Mesodermal cell (in vitro differentiated cells): ENCODE measurements around the gene IL1RAPL1.
A peak's percentile ranks its signal among the peaks of the same experiment; 100 is the strongest.
"Not testable (repeated sequence)": the region's sequence is repeated elsewhere in the genome, so short reads cannot be mapped to it uniquely, and the experiment has no call there.

ENCODE experiments used
- H3K27ac ChIP-seq: 2 replicates; pipeline ENCODE4 v1.7.0; 2013; ENCODE audit warnings: mild to moderate bottlenecking, low read depth, low read length, moderate library complexity; ENCODE audit not compliant: severe bottlenecking
- H3K36me3 ChIP-seq: 2 replicates; pipeline ENCODE4 v1.7.1; 2013; ENCODE audit warnings: mild to moderate bottlenecking, low read length, moderate library complexity; ENCODE audit not compliant: control insufficient read depth, insufficient read depth
- H3K4me1 ChIP-seq: one replicate; pipeline ENCODE4 v1.7.1; 2013; ENCODE audit warnings: mild to moderate bottlenecking, low read length; ENCODE audit not compliant: insufficient read depth, control insufficient read depth, poor library complexity, severe bottlenecking
- H3K4me3 ChIP-seq: 2 replicates; pipeline ENCODE4 v1.7.0; 2013; ENCODE audit warnings: low read length, control low read depth, mild to moderate bottlenecking; ENCODE audit not compliant: insufficient read depth, poor library complexity, severe bottlenecking; ENCODE audit errors: extremely low read depth
- H3K9me3 ChIP-seq: 2 replicates; pipeline ENCODE4 v1.7.1; 2013; ENCODE audit warnings: mild to moderate bottlenecking, low read length, moderate library complexity; ENCODE audit not compliant: control insufficient read depth
- WGBS, 2 experiments: methylation state at CpG; one replicate each; pipeline ENCODE4 v1.1.5; 2013; ENCODE audit warnings: missing lambda C conversion rate in 2 of 2; ENCODE audit not compliant: insufficient coverage in 2 of 2; 5-methylcytosine and 5-hydroxymethylcytosine counted together

Gene IL1RAPL1

DNA sequence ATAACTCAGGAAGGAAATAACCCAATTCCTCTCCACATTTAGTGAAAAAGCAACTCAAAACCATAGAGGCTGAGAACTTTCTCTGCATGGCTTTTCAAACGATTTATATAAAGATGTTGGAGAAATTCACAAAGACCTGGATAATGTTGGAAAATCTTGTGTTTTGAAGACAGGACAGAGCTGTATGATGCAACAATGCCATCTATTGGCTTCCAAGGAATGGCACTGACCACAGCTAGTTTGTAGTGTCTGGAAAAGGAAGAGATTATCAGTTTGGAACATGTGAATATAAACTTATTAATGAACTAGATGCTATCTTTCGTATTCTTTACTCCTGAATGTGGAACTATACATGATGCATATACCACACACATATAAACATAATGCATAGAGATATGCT, 503.6 kb downstream of the IL1RAPL1 start:
- Histone ChIP-seq H3K4me3 (no peak overlapping the region), H3K4me1 (no peaks in the 10 kb centered on the region), H3K27ac (peak overlapping the region; percentile 10), H3K9me3 (no peaks in the 10 kb centered on the region), H3K36me3 (no peaks in the 10 kb centered on the region)
- no CpG with 5 or more reads among the region's 2 CpGs for WGBS, 2 experiments

DNA sequence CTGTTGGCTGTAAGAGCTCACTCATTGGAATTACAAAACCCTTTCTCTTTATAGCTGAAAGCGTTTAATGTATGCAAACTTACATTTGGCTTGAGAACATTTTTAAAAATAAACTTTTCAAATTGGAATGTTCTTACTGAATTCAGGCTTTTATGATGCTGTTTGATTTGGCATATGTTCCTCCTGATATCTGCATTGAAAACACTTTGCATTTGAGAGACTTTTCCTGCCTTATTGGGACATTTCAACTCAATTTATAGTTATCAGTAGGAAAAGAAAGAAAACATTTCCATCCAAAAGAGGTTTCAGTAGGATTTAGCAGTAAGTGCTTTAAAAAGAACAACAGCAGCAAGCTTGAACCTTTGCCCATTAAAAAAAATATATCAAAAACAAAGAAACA, 520.0 kb downstream of the IL1RAPL1 start:
- WGBS, 2 experiments, result no CpG with 5 or more reads among the region's 1 CpG
- no peak overlapping the region for H3K4me3 ChIP-seq
- no peak overlapping the region for H3K27ac ChIP-seq
- no peaks in the 10 kb centered on the region for H3K4me1 ChIP-seq
- no peaks in the 10 kb centered on the region for H3K9me3 ChIP-seq
- H3K36me3 ChIP-seq, result no peaks in the 10 kb centered on the region

DNA sequence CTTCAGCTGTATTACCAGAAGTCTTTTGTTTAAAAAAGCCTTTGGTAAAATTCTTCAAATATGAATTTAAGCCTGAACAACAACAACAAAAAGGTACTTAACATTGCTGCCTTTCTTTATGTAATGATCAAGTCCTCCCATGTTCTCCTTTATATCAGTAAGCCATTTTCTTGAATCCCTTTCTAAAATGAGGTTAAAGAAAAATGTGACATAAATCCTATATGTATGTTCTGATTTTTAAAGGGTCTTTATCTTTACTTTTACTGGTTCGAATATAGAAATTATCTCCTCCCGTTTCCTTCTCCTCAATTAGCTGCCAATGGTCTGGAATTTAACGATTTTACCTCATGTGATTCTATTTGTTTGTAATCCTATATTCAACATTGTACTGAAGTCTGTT, 522.8 kb downstream of the IL1RAPL1 start:
- WGBS, 2 experiments, result no CpG with 5 or more reads among the region's 3 CpGs
- Histone ChIP-seq H3K27ac (no peak overlapping the region), H3K9me3 (no peaks in the 10 kb centered on the region), H3K4me1 (no peaks in the 10 kb centered on the region), H3K36me3 (no peaks in the 10 kb centered on the region), H3K4me3 (no peak overlapping the region)

DNA sequence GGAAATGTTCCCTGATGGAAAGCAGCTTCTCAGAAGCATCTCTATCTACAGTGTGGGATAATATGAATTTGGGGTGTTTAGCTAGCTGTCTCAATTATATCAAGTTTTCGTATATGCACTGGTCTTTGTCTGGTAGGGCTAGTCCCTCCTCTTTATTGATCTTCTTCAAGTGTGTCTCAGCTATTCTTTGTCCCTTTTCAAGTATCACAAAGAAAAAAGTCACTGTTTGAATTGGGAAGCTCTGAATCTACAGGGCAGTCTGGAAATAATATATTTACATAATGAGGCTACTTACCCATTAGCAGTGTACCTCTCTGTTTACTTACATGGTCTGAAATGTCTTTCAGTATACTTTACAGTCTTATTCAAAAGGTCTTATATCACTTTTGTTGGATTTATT, 526.0 kb downstream of the IL1RAPL1 start:
- Histone ChIP-seq H3K9me3 (no peaks in the 10 kb centered on the region), H3K4me1 (no peaks in the 10 kb centered on the region), H3K27ac (no peak overlapping the region), H3K36me3 (no peaks in the 10 kb centered on the region), H3K4me3 (no peak overlapping the region)
- no CpG with 5 or more reads among the region's 1 CpG for WGBS, 2 experiments

DNA sequence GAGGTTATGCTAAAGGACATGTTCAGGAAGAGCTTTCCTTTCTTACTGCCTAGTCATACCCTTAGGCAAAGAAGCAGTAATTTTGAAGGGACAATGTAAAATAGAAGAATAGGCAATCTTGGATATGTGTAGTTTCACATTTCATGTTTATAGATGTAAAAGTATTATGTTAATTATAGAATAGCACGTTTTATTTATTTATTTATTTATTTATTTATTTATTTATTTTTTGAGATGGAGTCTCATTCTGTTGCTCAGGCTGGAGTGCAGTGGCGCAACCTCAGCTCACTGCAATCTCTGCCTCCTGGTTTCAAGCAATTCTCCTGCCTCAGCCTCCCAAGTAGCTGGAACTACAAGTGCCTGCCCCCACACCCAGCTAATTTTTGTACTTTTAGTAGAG, 535.6 kb downstream of the IL1RAPL1 start:
- not testable (repeated sequence) for H3K4me1 ChIP-seq, H3K4me3 ChIP-seq, H3K27ac ChIP-seq, H3K9me3 ChIP-seq, H3K36me3 ChIP-seq
- no CpG with 5 or more reads among the region's 2 CpGs for WGBS, 2 experiments

DNA sequence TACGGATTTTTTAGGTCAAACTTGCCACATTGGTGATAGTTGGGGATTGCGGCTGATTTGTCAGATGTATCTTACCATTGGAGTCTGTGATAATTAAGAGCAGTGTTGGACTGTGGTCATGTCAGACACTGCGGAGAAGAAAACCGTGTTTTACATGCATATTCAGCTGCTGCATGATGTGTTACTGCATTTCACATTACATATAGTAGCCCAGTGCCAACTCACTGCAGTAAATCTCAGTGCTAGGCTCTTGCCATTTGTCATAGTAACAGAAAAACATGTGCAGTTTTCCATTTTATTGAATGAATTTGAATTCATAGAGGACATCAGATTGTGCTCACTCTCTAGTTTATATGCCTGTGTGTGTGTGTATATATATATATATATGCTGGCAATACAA, 543.7 kb downstream of the IL1RAPL1 start:
- no peaks in the 10 kb centered on the region for H3K9me3 ChIP-seq
- H3K36me3 ChIP-seq, result no peaks in the 10 kb centered on the region
- H3K4me1 ChIP-seq, result no peaks in the 10 kb centered on the region
- WGBS, 2 experiments, result 100% methylated on average over 2 of the region's 4 CpGs; no CpG with 5 or more reads in 1 of the 2 experiments
- no peak overlapping the region for H3K4me3 ChIP-seq
- no peak overlapping the region for H3K27ac ChIP-seq

DNA sequence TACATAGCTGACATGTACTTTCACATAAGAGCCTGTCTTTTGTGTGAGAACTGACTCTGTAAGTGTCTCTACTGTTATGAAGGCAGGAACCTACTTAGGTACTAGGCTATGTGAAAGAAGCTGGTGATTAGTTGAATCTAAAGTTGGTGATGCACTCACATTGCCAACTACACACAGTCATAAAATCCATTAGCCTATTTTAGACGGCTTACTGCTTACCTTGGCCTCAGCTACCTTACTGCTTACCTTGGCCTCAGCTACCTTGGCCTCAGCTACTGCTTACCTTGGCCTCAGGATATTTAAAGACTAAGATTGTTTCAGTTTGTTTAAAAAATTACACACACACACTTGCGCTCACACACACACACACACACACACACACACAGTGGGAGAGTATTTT, 549.7 kb downstream of the IL1RAPL1 start:
- Histone ChIP-seq H3K4me1 (no peaks in the 10 kb centered on the region), H3K36me3 (no peaks in the 10 kb centered on the region), H3K27ac (no peak overlapping the region), H3K4me3 (no peak overlapping the region), H3K9me3 (no peaks in the 10 kb centered on the region)
- 83% methylated on average over 1 of the region's 2 CpGs; no CpG with 5 or more reads in 1 of the 2 experiments for WGBS, 2 experiments

DNA sequence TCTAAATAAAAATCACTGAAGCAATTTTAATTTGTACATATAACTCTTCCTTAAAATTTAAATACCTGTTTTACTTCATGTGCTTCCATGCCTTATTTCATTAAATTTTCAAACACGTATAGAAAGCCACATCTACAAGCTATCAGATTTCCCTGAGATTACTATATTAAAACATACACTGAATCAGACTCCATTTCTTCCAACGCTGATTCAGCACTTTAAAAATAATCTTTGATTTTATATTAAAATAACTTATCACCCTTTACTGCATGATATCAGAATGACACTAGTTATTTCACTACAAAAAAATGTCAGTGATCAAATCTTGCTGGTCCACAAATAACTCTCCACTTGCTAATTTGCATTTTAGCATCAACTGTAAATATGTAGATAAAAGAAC, 550.8 kb downstream of the IL1RAPL1 start:
- H3K36me3 ChIP-seq, result no peaks in the 10 kb centered on the region

DNA sequence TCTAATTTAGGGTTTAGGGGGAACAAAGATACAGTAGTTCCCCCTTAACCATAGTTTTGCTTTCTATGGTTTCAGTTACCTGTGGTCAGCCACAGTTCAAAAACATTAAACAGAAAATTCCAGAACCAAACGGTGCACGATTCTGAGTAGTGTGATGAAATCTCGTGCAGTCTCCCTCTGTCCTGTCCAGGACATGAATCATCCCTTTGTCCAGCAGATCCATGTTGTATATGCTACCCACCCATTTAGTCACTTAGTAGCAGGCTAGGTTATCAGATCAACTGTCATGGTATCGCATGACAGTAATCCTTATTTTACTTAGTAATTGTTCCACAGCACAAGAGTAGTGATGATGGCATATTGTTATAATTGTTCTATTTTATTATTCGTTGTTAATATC, 556.1 kb downstream of the IL1RAPL1 start:
- Histone ChIP-seq H3K4me3 (no peak overlapping the region), H3K9me3 (no peaks in the 10 kb centered on the region), H3K36me3 (no peaks in the 10 kb centered on the region), H3K27ac (no peak overlapping the region), H3K4me1 (no peaks in the 10 kb centered on the region)
- 96 to 100% methylated on average over 2 to 3 of the region's 5 CpGs for WGBS, 2 experiments

More for the DNA sequence above, 550.8 kb downstream of the IL1RAPL1 start:
- WGBS, 2 experiments, result no CpG with 5 or more reads among the region's 2 CpGs
- no peaks in the 10 kb centered on the region for H3K4me1 ChIP-seq
- H3K27ac ChIP-seq, result no peak overlapping the region
- no peak overlapping the region for H3K4me3 ChIP-seq
- H3K9me3 ChIP-seq, result no peaks in the 10 kb centered on the region

DNA sequence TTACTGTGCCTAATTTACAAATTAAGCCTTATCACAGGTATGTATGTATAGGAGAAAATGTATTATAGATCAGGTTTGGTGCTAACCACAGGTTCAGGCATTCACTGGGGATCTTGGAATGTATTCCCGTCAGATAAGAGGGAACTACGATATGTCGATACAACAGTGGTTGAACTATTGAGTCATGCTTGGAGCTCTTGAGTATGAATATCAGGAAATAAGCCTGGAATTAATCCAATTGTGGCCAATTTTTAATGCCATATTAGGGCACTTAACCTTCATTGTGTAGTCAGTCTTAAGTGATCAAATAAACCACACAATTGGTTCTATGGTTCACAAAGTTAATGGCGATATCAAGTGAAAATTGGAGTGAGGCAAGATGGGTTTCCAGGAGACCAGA, 556.5 kb downstream of the IL1RAPL1 start:
- no peaks in the 10 kb centered on the region for H3K9me3 ChIP-seq
- H3K36me3 ChIP-seq, result no peaks in the 10 kb centered on the region
- H3K27ac ChIP-seq, result no peak overlapping the region
- no peak overlapping the region for H3K4me3 ChIP-seq
- no peaks in the 10 kb centered on the region for H3K4me1 ChIP-seq
- WGBS, 2 experiments, result 92 to 93% methylated on average over 2 to 3 of the region's 4 CpGs

DNA sequence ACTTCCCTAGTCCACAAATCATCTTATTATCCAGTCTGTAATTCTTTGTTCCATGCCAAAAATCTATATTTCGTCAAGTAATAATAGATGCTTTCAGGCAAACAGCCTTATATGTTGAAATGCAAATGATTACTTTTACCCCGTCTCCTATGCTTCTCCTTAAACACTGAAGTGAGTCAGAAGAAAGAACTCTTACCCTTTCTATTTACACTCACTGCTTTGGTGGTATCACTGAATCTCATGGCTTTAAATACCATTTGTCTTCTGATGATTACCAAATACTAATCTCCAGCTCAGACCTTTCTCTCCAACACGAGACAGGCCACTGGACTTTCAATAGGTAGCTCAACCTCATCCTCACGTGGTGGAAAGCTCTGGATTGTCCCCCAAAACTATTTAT, 558.1 kb downstream of the IL1RAPL1 start:
- no peaks in the 10 kb centered on the region for H3K9me3 ChIP-seq
- H3K27ac ChIP-seq, result no peak overlapping the region
- no peaks in the 10 kb centered on the region for H3K4me1 ChIP-seq
- 94% methylated on average over 2 of the region's 4 CpGs; no CpG with 5 or more reads in 1 of the 2 experiments for WGBS, 2 experiments
- no peak overlapping the region for H3K4me3 ChIP-seq
- H3K36me3 ChIP-seq, result no peaks in the 10 kb centered on the region
